Measurements from ENCODE around the gene MKNK1. TPM values are rescaled to one million over a fixed set of nuclear protein-coding genes. Genes with fewer than 3 reads are reported as not detected.
A peak's percentile ranks its signal among the peaks of the same experiment; 100 is the strongest.

The MKNK1 gene
- total and polyA plus RNA-seq, 2 donors (not counting 1 experiment from before 2014, with no cell fraction given): 51.0 to 73.0 TPM

- peaks cover 7% of the 10 kb centered on the region for H3K9me3 Mint-ChIP-seq (ENCODE audit: insufficient read depth)
- H3K9ac ChIP-seq (ENCODE audit: low read length): no peak overlapping the region
- peaks cover 0 to 6% of the 10 kb centered on the region in 2 donors for H3K4me1 ChIP-seq (ENCODE audit: control insufficient read depth in 2 of 2, insufficient read depth in 2 of 2, low read length in 2 of 2)
- H3K4me3 ChIP-seq (ENCODE audit: control extremely low read depth in 1 of 5, extremely low read depth in 1 of 5, insufficient read depth in 1 of 5, low read depth in 2 of 5, low read length in 4 of 5): peak overlapping the region in 2 of 5 experiments; percentile 23 to 29
- no peaks in the 10 kb centered on the region for H4K20me1 ChIP-seq (ENCODE audit: control insufficient read depth, insufficient read depth, low read length, poor library complexity, severe bottlenecking)
- intact Hi-C loops (cut with micrococcal nuclease): loop anchor here (1.0 kb wide), 1 partner anchor 193 kb away; no protein-coding TSS in a partner anchor
- H3K27ac Mint-ChIP-seq: no peak overlapping the region
- H3K9me3 ChIP-seq (ENCODE audit: control extremely low read depth in 1 of 3, control insufficient read depth in 2 of 3, insufficient read depth in 1 of 3, low read length in 2 of 3): no peaks in the 10 kb centered on the region
- POLR2A ChIA-PET: no interaction called here
- no peaks in the 10 kb centered on the region for H3K79me2 ChIP-seq (ENCODE audit: control insufficient read depth, insufficient read depth, low read length)
- H3K4me3 Mint-ChIP-seq: peak overlapping the region; percentile 11
- H3K4me1 Mint-ChIP-seq: peaks cover 3% of the 10 kb centered on the region
- peak overlapping the region; percentile 54 for H2AFZ ChIP-seq (ENCODE audit: insufficient read depth, low read depth, low read length, poor library complexity, severe bottlenecking)
- peaks cover 63% of the 10 kb centered on the region for H3K27me3 Mint-ChIP-seq
- ATAC-seq (ENCODE audit: low read depth) (peak; percentile 71), DNase-seq (peak; percentile 58)
- peak overlapping the region; percentile 66 for H3K4me2 ChIP-seq (replicated peaks; ENCODE audit: low read depth, low read length, poor library complexity, severe bottlenecking)
- CTCF ChIA-PET: interaction anchor here (1.6 to 8.2 kb wide), 4 partner anchors 26 to 193 kb away, joined by 3 to 122 read pairs (median 14); no protein-coding TSS in a partner anchor
- H3K27ac ChIP-seq (ENCODE audit: low read length in 2 of 2): no peak overlapping the region
- no peaks in the 10 kb centered on the region for H3K36me3 ChIP-seq (replicated peaks in 1 of 2; ENCODE audit: control extremely low read depth in 1 of 2, control insufficient read depth in 1 of 2, extremely low read depth in 1 of 2, insufficient read depth in 2 of 2, low read length in 1 of 2)
- WGBS (ENCODE audit: insufficient coverage): under 1% methylated on average over 30 of the region's 31 CpGs
- peak; percentile 43 for TF ChIP-seq CTCF (IDR thresholded peaks at IDR 0.05)
- no peak for TF ChIP-seq EZH2 (IDR thresholded peaks at IDR 0.05; ENCODE audit: borderline replicate concordance, insufficient read depth, low read depth, low read length, poor library complexity, severe bottlenecking)
- peaks cover 0 to 40% (median 16%) of the 10 kb centered on the region in 4 experiments for H3K27me3 ChIP-seq (replicated peaks in 1 of 4; ENCODE audit: control extremely low read depth in 1 of 4, control insufficient read depth in 3 of 4, insufficient read depth in 4 of 4, low read length in 3 of 4)
Observed at GRCh38 chr1:46532498-46533178, 71.4 kb downstream of the MKNK1 start.

- intact Hi-C loops (cut with micrococcal nuclease): no loop called here
- Histone ChIP-seq H3K79me2 (ENCODE audit: control insufficient read depth, insufficient read depth, low read length) (no peaks in the 10 kb centered on the region), H2AFZ (ENCODE audit: insufficient read depth, low read depth, low read length, poor library complexity, severe bottlenecking) (no peak overlapping the region), H3K9me3 (ENCODE audit: control extremely low read depth in 1 of 3, control insufficient read depth in 2 of 3, insufficient read depth in 1 of 3, low read length in 2 of 3) (no peaks in the 10 kb centered on the region), H3K4me2 (replicated peaks; ENCODE audit: low read depth, low read length, poor library complexity, severe bottlenecking) (no peak overlapping the region), H3K4me1 (ENCODE audit: control insufficient read depth in 2 of 2, insufficient read depth in 2 of 2, low read length in 2 of 2) (peaks cover 0 to 6% of the 10 kb centered on the region in 2 donors), H3K27ac (ENCODE audit: low read length in 2 of 2) (no peak overlapping the region), H3K9ac (ENCODE audit: low read length) (no peak overlapping the region), H3K4me3 (ENCODE audit: control extremely low read depth in 1 of 5, extremely low read depth in 1 of 5, insufficient read depth in 1 of 5, low read depth in 2 of 5, low read length in 4 of 5) (no peak overlapping the region), H3K27me3 (replicated peaks in 1 of 4; ENCODE audit: control extremely low read depth in 1 of 4, control insufficient read depth in 3 of 4, insufficient read depth in 4 of 4, low read length in 3 of 4) (peaks cover 0 to 45% (median 20%) of the 10 kb centered on the region in 4 experiments), H4K20me1 (ENCODE audit: control insufficient read depth, insufficient read depth, low read length, poor library complexity, severe bottlenecking) (no peaks in the 10 kb centered on the region), H3K36me3 (replicated peaks in 1 of 2; ENCODE audit: control extremely low read depth in 1 of 2, control insufficient read depth in 1 of 2, extremely low read depth in 1 of 2, insufficient read depth in 2 of 2, low read length in 1 of 2) (no peaks in the 10 kb centered on the region)
- no peak overlapping the region for H3K27ac Mint-ChIP-seq
- ChIA-PET CTCF (interaction anchor here (1.6 to 8.2 kb wide), 4 partner anchors 27 to 193 kb away, joined by 3 to 122 read pairs (median 14); no protein-coding TSS in a partner anchor), POLR2A (no interaction called here)
- peaks cover 3% of the 10 kb centered on the region for H3K9me3 Mint-ChIP-seq (ENCODE audit: insufficient read depth)
- DNase-seq (no peak), ATAC-seq (ENCODE audit: low read depth) (no peak)
- H3K4me3 Mint-ChIP-seq: no peak overlapping the region
- H3K27me3 Mint-ChIP-seq: peaks cover 64% of the 10 kb centered on the region
- peaks cover 3% of the 10 kb centered on the region for H3K4me1 Mint-ChIP-seq
- TF ChIP-seq EZH2 (IDR thresholded peaks at IDR 0.05; ENCODE audit: borderline replicate concordance, insufficient read depth, low read depth, low read length, poor library complexity, severe bottlenecking): no peak
- no CpG with 5 or more reads among the region's 3 CpGs for WGBS (ENCODE audit: insufficient coverage)
Observed at GRCh38 chr1:46532095-46532494, 72.0 kb downstream of the MKNK1 start.
